GM23338 (cell line): ENCODE measurements around the gene METAP1D. TPM values are rescaled to one million over a fixed set of nuclear protein-coding genes. Genes with fewer than 3 reads are reported as not detected.
A peak's percentile ranks its signal among the peaks of the same experiment; 100 is the strongest.

Source experiments
- ATAC-seq: fragments of 200-7000 bp; cut with Tn5 transposase; 3 replicates; pipeline ENCODE4 v1.9.1; 2020
- DNase-seq: peaks from one replicate; pipeline ENCODE4 v3.0.0-alpha.2; 2015; ENCODE audit warnings: low spot score
- H2AFZ ChIP-seq: fragments of 200-600 bp; sonication (generic); 2 replicates; pipeline ENCODE4 v1.8.0; 2016; ENCODE audit warnings: antibody characterized with exemption, mild to moderate bottlenecking, moderate library complexity
- H3F3A ChIP-seq: fragments of 200-600 bp; sonication (generic); replicated peaks from 2 replicates; pipeline ENCODE4 v1.8.0; 2017; ENCODE audit warnings: antibody characterized with exemption, mixed run types, low read depth
- H3K27ac ChIP-seq: fragments of 200-600 bp; sonication (generic); 2 replicates; pipeline ENCODE4 v1.6.1; 2016; ENCODE audit warnings: low read depth
- H3K27me3 ChIP-seq: fragments of 200-600 bp; sonication (generic); 2 replicates; pipeline ENCODE4 v1.8.0; 2016; ENCODE audit warnings: mild to moderate bottlenecking, mixed run types, moderate library complexity; ENCODE audit not compliant: insufficient read depth
- H3K36me3 ChIP-seq: fragments of 200-600 bp; sonication (generic); 2 replicates; pipeline ENCODE4 v1.8.0; 2016; ENCODE audit warnings: mild to moderate bottlenecking; ENCODE audit not compliant: insufficient read depth
- H3K4me1 ChIP-seq: fragments of 200-600 bp; sonication (generic); 2 replicates; pipeline ENCODE4 v1.8.0; 2016; ENCODE audit warnings: mild to moderate bottlenecking, moderate library complexity; ENCODE audit not compliant: insufficient read depth
- H3K4me2 ChIP-seq: fragments of 200-600 bp; sonication (generic); 2 replicates; pipeline ENCODE4 v1.7.1; 2017; ENCODE audit warnings: mixed run types
- H3K4me3 ChIP-seq: fragments of 200-600 bp; sonication (generic); 2 replicates; pipeline ENCODE4 v1.6.1; 2016; ENCODE audit warnings: mixed run types
- H3K79me2 ChIP-seq: fragments of 200-600 bp; sonication (generic); replicated peaks from 2 replicates; pipeline ENCODE4 v1.8.0; 2017; ENCODE audit warnings: mild to moderate bottlenecking; ENCODE audit not compliant: insufficient read depth
- H3K9me2 ChIP-seq: fragments of 200-600 bp; sonication (generic); 2 replicates; pipeline ENCODE4 v1.8.0; 2017; ENCODE audit not compliant: insufficient read depth
- H4K20me1 ChIP-seq: fragments of 200-600 bp; sonication (generic); replicated peaks from 2 replicates; pipeline ENCODE4 v1.8.0; 2017; ENCODE audit warnings: mild to moderate bottlenecking; ENCODE audit not compliant: insufficient read depth
- H3K27ac Mint-ChIP-seq: 2 replicates; pipeline ENCODE4 v1.8.0; 2020; ENCODE audit warnings: inconsistent platforms, mild to moderate bottlenecking, moderate library complexity, mixed read lengths
- H3K27me3 Mint-ChIP-seq: 3 replicates; pipeline ENCODE4 v1.8.0; 2022; ENCODE audit warnings: low read depth, mild to moderate bottlenecking, moderate library complexity, mixed read lengths, inconsistent platforms; ENCODE audit not compliant: insufficient read depth, poor library complexity
- H3K36me3 Mint-ChIP-seq: 3 replicates; pipeline ENCODE4 v1.8.0; 2021; ENCODE audit warnings: low read depth, mild to moderate bottlenecking, inconsistent platforms, moderate library complexity, mixed read lengths
- H3K4me1 Mint-ChIP-seq: 3 replicates; pipeline ENCODE4 v1.8.0; 2020; ENCODE audit warnings: mild to moderate bottlenecking, inconsistent platforms, mixed read lengths
- H3K4me3 Mint-ChIP-seq: 3 replicates; pipeline ENCODE4 v1.8.0; 2021; ENCODE audit warnings: moderate library complexity, mild to moderate bottlenecking, inconsistent platforms, mixed read lengths
- H3K9me3 Mint-ChIP-seq: 3 replicates; pipeline ENCODE4 v1.8.0; 2020; ENCODE audit warnings: moderate library complexity, mild to moderate bottlenecking, inconsistent platforms, mixed read lengths
- CREB1 ChIP-seq: fragments of 250-450 bp; sonication (Bioruptor Pico); IDR thresholded peaks from 2 replicates; pipeline ENCODE4 v1.5.0; 2020; ENCODE audit warnings: low read depth, mild to moderate bottlenecking, moderate library complexity
- ETS1 ChIP-seq: IDR thresholded peaks from 2 replicates; pipeline ENCODE4 v1.6.1; 2016; ENCODE audit warnings: antibody characterized with exemption
- EZH2 ChIP-seq: fragments of 200-600 bp; sonication (generic); IDR thresholded peaks from one replicate; pipeline ENCODE4 v1.8.0; 2017; ENCODE audit warnings: antibody characterized with exemption, mild to moderate bottlenecking, low read depth; ENCODE audit not compliant: unreplicated experiment
- POLR2AphosphoS5 ChIP-seq: IDR thresholded peaks from 2 replicates; pipeline ENCODE4 v1.6.1; 2016; ENCODE audit warnings: antibody characterized with exemption, low read depth
- REST ChIP-seq: IDR thresholded peaks from one replicate; pipeline ENCODE4 v1.6.1; 2018; ENCODE audit warnings: antibody characterized with exemption; ENCODE audit not compliant: unreplicated experiment
- STAT1 ChIP-seq: IDR thresholded peaks from one replicate; pipeline ENCODE4 v1.6.1; 2016; ENCODE audit warnings: antibody characterized with exemption; ENCODE audit not compliant: unreplicated experiment
- ZNF462 ChIP-seq: fragments of 250-450 bp; sonication (Bioruptor Pico); IDR thresholded peaks from 2 replicates; pipeline ENCODE4 v1.5.0; 2020; ENCODE audit warnings: mild to moderate bottlenecking, moderate library complexity
- polyA plus RNA-seq: library from polyadenylated mRNA; unstranded; fragments of >200 nt; fragmentation: Nextera tagmentation; extraction: Ambion mirVana; gene quantifications from 2 replicates; pipeline ENCODE4 v1.2.1, GENCODE V29; 2016
- total RNA-seq: library from RNA; depleted of rRNA; stranded (reverse); fragments of >200 nt; shearing (Covaris generic); gene quantifications from 2 replicates; pipeline ENCODE4 v1.2.3, GENCODE V29; 2014
- TF ChIP-seq, protein P1 (sequence below), 2 experiments: fragments of 200-600 bp in 1 of 2; sonication (generic) in 1 of 2; conservative IDR thresholded peaks; 2 replicates each; pipeline versions ENCODE4 v1.5.1 to v1.6.1; 2016 to 2017; ENCODE audit warnings: antibody characterized with exemption in 2 of 2, low read depth in 2 of 2, mild to moderate bottlenecking in 2 of 2, moderate library complexity in 1 of 2

Gene METAP1D
- total and polyA plus RNA-seq, 2 experiments from 2014 or later: 12.8 to 15.5 TPM

GRCh38 chr2:172012677-172013391, 13.1 kb downstream of the METAP1D start (continued):
- no peak for TF ChIP-seq ZNF462 (CRISPR knock-in tag)
- TF ChIP-seq ETS1: no peak

DNA sequence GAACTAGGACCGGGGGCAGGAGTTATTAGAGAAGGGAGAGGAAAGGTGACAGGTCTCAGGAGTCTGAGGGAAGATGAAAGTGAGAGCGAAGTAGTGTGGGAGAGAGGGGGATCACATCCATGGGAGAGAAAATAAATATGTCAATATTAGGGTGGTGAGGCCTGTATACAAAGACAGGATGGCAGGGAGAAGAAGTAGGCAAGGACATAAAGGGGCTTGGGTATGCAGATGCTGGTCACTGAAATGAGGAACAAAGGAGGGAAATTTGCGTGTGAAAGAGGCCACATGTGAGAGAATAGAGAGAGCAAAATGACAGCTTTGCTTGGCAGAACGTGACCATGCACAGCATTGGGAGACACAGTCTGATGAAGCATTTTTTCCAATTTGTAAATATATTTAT, 13.6 kb downstream of the METAP1D start:
- H3K4me2 ChIP-seq: peak overlapping the region; percentile 53
- Mint-ChIP-seq H3K27me3 (peaks cover 4% of the 10 kb centered on the region), H3K36me3 (no peaks in the 10 kb centered on the region), H3K4me1 (peaks cover 18% of the 10 kb centered on the region), H3K9me3 (no peaks in the 10 kb centered on the region; the same call in 2 of the 3 replicates), H3K27ac (peak overlapping the region; percentile 9), H3K4me3 (peak overlapping the region; percentile 4; the same call in 1 of the 3 replicates)
- no peaks in the 10 kb centered on the region for H3K79me2 ChIP-seq
- H3K27me3 ChIP-seq: no peaks in the 10 kb centered on the region
- peak overlapping the region; percentile 14; the same call in 1 of the 2 replicates for H3K27ac ChIP-seq
- no peaks in the 10 kb centered on the region for H3F3A ChIP-seq
- no peak overlapping the region for H2AFZ ChIP-seq
- H3K4me1 ChIP-seq: peaks cover 20% of the 10 kb centered on the region
- no peak overlapping the region for H3K4me3 ChIP-seq
- no peaks in the 10 kb centered on the region; the same call in 1 of the 2 replicates for H3K9me2 ChIP-seq
- ATAC-seq (peak; percentile 90), DNase-seq (peak; percentile 61)
- no peaks in the 10 kb centered on the region for H3K36me3 ChIP-seq
- 0 out of 2 replicates have a peak, but pooled peaks cover 3% of the 10 kb centered on the region for H4K20me1 ChIP-seq
- TF ChIP-seq EZH2 (no peak), ETS1 (no peak), CREB1 (no peak), STAT1 (no peak), REST (no peak), POLR2AphosphoS5 (no peak)
- TF ChIP-seq, protein P1, sequence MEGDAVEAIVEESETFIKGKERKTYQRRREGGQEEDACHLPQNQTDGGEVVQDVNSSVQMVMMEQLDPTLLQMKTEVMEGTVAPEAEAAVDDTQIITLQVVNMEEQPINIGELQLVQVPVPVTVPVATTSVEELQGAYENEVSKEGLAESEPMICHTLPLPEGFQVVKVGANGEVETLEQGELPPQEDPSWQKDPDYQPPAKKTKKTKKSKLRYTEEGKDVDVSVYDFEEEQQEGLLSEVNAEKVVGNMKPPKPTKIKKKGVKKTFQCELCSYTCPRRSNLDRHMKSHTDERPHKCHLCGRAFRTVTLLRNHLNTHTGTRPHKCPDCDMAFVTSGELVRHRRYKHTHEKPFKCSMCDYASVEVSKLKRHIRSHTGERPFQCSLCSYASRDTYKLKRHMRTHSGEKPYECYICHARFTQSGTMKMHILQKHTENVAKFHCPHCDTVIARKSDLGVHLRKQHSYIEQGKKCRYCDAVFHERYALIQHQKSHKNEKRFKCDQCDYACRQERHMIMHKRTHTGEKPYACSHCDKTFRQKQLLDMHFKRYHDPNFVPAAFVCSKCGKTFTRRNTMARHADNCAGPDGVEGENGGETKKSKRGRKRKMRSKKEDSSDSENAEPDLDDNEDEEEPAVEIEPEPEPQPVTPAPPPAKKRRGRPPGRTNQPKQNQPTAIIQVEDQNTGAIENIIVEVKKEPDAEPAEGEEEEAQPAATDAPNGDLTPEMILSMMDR (conservative IDR thresholded peaks at IDR 0.05; ENCODE audit: low read depth in 2 of 2): no peak
